H1 (cell line): ENCODE results near the gene ZNF223. TPM values are rescaled to one million over a fixed set of nuclear protein-coding genes. Genes with fewer than 3 reads are reported as not detected.

Experiments used
- CTCF ChIA-PET: fragments of 300-600 bp; sonication (Branson Sonifier 250); formaldehyde crosslinking; loops from one replicate; lab custom pipeline; 2021; ENCODE audit not compliant: partially characterized antibody; lab: Charles Lee
- POLR2A ChIA-PET: fragments of 300-600 bp; sonication (Branson Sonifier 250); formaldehyde crosslinking; loops from one replicate; lab custom pipeline; 2021; ENCODE audit warnings: inconsistent platforms; ENCODE audit not compliant: partially characterized antibody; lab: Charles Lee
- DNase-seq, 2 experiments: peaks; one replicate each; pipeline versions ENCODE4 v3.0.0 to v3.0.0-alpha.2; 2010 to 2022; ENCODE audit warnings: low spot score in 2 of 2, low read depth in 1 of 2, mixed read lengths in 1 of 2
- FAIRE-seq: peaks from 2 replicates; lab custom pipeline; 2011; peaks lifted over from hg19 to GRCh38; lab: Jason Lieb, UNC
- H2AFZ ChIP-seq: 2 replicates; pipeline ENCODE4 v1.8.1; 2012; ENCODE audit warnings: low read length, inconsistent platforms
- H2AK5ac ChIP-seq: 2 replicates; pipeline ENCODE4 v1.6.1; 2013; ENCODE audit warnings: low read depth, low read length
- H2BK120ac ChIP-seq: replicated peaks from 2 replicates; pipeline ENCODE3; 2013; ENCODE audit warnings: low read depth, low read length, inconsistent platforms
- H2BK12ac ChIP-seq: 2 replicates; pipeline ENCODE4 v1.6.1; 2013; ENCODE audit warnings: low read depth, low read length
- H2BK15ac ChIP-seq: 2 replicates; pipeline ENCODE4 v1.6.1; 2013; ENCODE audit warnings: low read length
- H2BK20ac ChIP-seq: 2 replicates; pipeline ENCODE4 v1.6.1; 2013; ENCODE audit warnings: low read length
- H2BK5ac ChIP-seq: 2 replicates; pipeline ENCODE4 v1.6.1; 2013; ENCODE audit warnings: low read depth, low read length
- H3K14ac ChIP-seq: 2 replicates; pipeline ENCODE4 v1.6.1; 2013; ENCODE audit warnings: inconsistent platforms; ENCODE audit not compliant: insufficient read length
- H3K18ac ChIP-seq: 2 replicates; pipeline ENCODE4 v1.6.1; 2013; ENCODE audit warnings: low read length; ENCODE audit errors: extremely low read depth
- H3K23ac ChIP-seq: 2 replicates; pipeline ENCODE4 v1.6.1; 2013; ENCODE audit warnings: inconsistent platforms; ENCODE audit not compliant: insufficient read length
- H3K23me2 ChIP-seq: 2 replicates; pipeline ENCODE4 v1.6.1; 2013; ENCODE audit warnings: low read depth, low read length
- H3K27ac ChIP-seq: 2 replicates; pipeline ENCODE4 v1.6.1; 2011; ENCODE audit warnings: low read depth, low read length, inconsistent platforms
- H3K27me3 ChIP-seq, 4 experiments: replicated peaks in 1 of 4; 1 replicate in 1 of 4; 2 replicates in 3 of 4; pipeline versions ENCODE4 v1.6.1 to v1.8.1; 2011 to 2013; ENCODE audit warnings: low read length in 3 of 4, mild to moderate bottlenecking in 3 of 4, inconsistent platforms in 2 of 4, mixed read lengths in 2 of 4, moderate library complexity in 1 of 4; ENCODE audit not compliant: control insufficient read depth in 3 of 4, insufficient read depth in 3 of 4; ENCODE audit errors: extremely low read depth in 1 of 4
- H3K36me3 ChIP-seq, 4 experiments: 2 replicates each; pipeline versions ENCODE4 v1.6.1 to v1.8.1; 2011 to 2013; ENCODE audit warnings: mild to moderate bottlenecking in 4 of 4, low read length in 3 of 4, moderate library complexity in 2 of 4, control low read depth in 1 of 4, inconsistent platforms in 1 of 4; ENCODE audit not compliant: insufficient read depth in 4 of 4, control insufficient read depth in 2 of 4
- H3K4ac ChIP-seq: replicated peaks from 2 replicates; pipeline ENCODE3; 2013; ENCODE audit warnings: low read length, low read depth, mixed read lengths, inconsistent platforms; ENCODE audit not compliant: insufficient read length
- H3K4me1 ChIP-seq, 4 experiments: replicated peaks in 1 of 4; 1 replicate in 1 of 4; 2 replicates in 3 of 4; pipeline versions ENCODE4 v1.6.1 to v1.8.1; 2011 to 2013; ENCODE audit warnings: low read length in 3 of 4, inconsistent platforms in 2 of 4, mixed read lengths in 1 of 4; ENCODE audit not compliant: insufficient read depth in 4 of 4, control insufficient read depth in 3 of 4
- H3K4me2 ChIP-seq, 2 experiments: 2 replicates each; pipeline versions ENCODE4 v1.6.1 to v1.8.1; 2011 to 2013; ENCODE audit warnings: low read depth in 2 of 2, low read length in 2 of 2, control low read depth in 1 of 2, inconsistent platforms in 1 of 2, mild to moderate bottlenecking in 1 of 2; ENCODE audit not compliant: insufficient read depth in 1 of 2
- H3K4me3 ChIP-seq, 4 experiments: fragments of 200-600, 300-600 bp in 1 of 4; sonication (generic), shearing (Covaris generic), sonication (Bioruptor Twin) in 1 of 4; 2 replicates each; pipeline versions ENCODE4 v1.5.1 to v1.8.1; 2011 to 2016; ENCODE audit warnings: low read length in 4 of 4, low read depth in 3 of 4, control low read depth in 2 of 4, inconsistent platforms in 2 of 4, mild to moderate bottlenecking in 2 of 4, mixed read lengths in 1 of 4, moderate library complexity in 1 of 4; ENCODE audit not compliant: insufficient read depth in 2 of 4; ENCODE audit errors: extremely low read depth in 1 of 4
- H3K56ac ChIP-seq: replicated peaks from 2 replicates; pipeline ENCODE3; 2013; ENCODE audit warnings: low read depth, mild to moderate bottlenecking, mixed read lengths, low read length, inconsistent platforms; ENCODE audit not compliant: insufficient read length
- H3K79me1 ChIP-seq: 2 replicates; pipeline ENCODE4 v1.6.1; 2013; ENCODE audit warnings: low read depth, low read length, control low read depth
- H3K79me2 ChIP-seq, 2 experiments: 2 replicates each; pipeline versions ENCODE4 v1.6.1 to v1.8.1; 2012 to 2013; ENCODE audit warnings: low read length in 2 of 2, mild to moderate bottlenecking in 2 of 2, inconsistent platforms in 1 of 2; ENCODE audit not compliant: insufficient read depth in 2 of 2, control insufficient read depth in 1 of 2
- H3K9ac ChIP-seq, 4 experiments: replicated peaks in 1 of 4; 1 replicate in 1 of 4; 2 replicates in 3 of 4; pipeline versions ENCODE4 v1.6.1 to v1.8.1; 2011 to 2013; ENCODE audit warnings: low read depth in 3 of 4, low read length in 3 of 4, control low read depth in 2 of 4, mild to moderate bottlenecking in 2 of 4, moderate library complexity in 2 of 4, inconsistent platforms in 1 of 4; ENCODE audit errors: extremely low read depth in 1 of 4
- H3K9me3 ChIP-seq, 2 experiments: 2 replicates each; pipeline versions ENCODE4 v1.6.1 to v1.8.1; 2012 to 2013; ENCODE audit warnings: mild to moderate bottlenecking in 2 of 2, moderate library complexity in 2 of 2, control low read depth in 1 of 2, inconsistent platforms in 1 of 2, low read depth in 1 of 2, low read length in 1 of 2, mixed read lengths in 1 of 2; ENCODE audit not compliant: insufficient read depth in 2 of 2
- H4K20me1 ChIP-seq, 2 experiments: replicated peaks in 1 of 2; 2 replicates each; pipeline versions ENCODE3 to v1.8.1; 2011 to 2013; ENCODE audit warnings: inconsistent platforms in 2 of 2, low read length in 2 of 2, mild to moderate bottlenecking in 1 of 2; ENCODE audit not compliant: insufficient read depth in 2 of 2, control insufficient read depth in 1 of 2
- H4K5ac ChIP-seq: 2 replicates; pipeline ENCODE4 v1.6.1; 2013; ENCODE audit warnings: low read length, low read depth, mixed read lengths, inconsistent platforms; ENCODE audit not compliant: insufficient read length
- H4K8ac ChIP-seq: 2 replicates; pipeline ENCODE4 v1.8.0; 2013; ENCODE audit warnings: mild to moderate bottlenecking, moderate library complexity, low read length, inconsistent platforms; ENCODE audit not compliant: insufficient read depth; ENCODE audit errors: extremely low read depth
- H4K91ac ChIP-seq: replicated peaks from 2 replicates; pipeline ENCODE3; 2013; ENCODE audit warnings: low read length, mixed read lengths, inconsistent platforms; ENCODE audit not compliant: insufficient read length
- ATF2 ChIP-seq: IDR thresholded peaks from 2 replicates; pipeline ENCODE4 v1.6.1; 2012; ENCODE audit warnings: low read length, inconsistent platforms
- CHD2 ChIP-seq: IDR thresholded peaks from 2 replicates; pipeline ENCODE4 v1.6.1; 2012; ENCODE audit warnings: low read length, improper control_type of control experiment
- CTBP2 ChIP-seq: IDR thresholded peaks from 2 replicates; pipeline ENCODE4 v1.7.0; 2011; ENCODE audit warnings: borderline replicate concordance, mild to moderate bottlenecking, moderate library complexity, mixed read lengths, low read length; ENCODE audit not compliant: insufficient read depth, insufficient read length
- FOSL1 ChIP-seq: IDR thresholded peaks from 2 replicates; pipeline ENCODE4 v1.6.1; 2011; ENCODE audit warnings: mild to moderate bottlenecking, low read depth, low read length, moderate library complexity; ENCODE audit not compliant: insufficient read depth
- GABPA ChIP-seq: IDR thresholded peaks from 2 replicates; pipeline ENCODE4 v1.6.1; 2011; ENCODE audit warnings: mild to moderate bottlenecking, low read length, moderate library complexity, borderline replicate concordance; ENCODE audit not compliant: insufficient read depth
- RBBP5 ChIP-seq: IDR thresholded peaks from 2 replicates; pipeline ENCODE4 v1.7.1; 2012; ENCODE audit warnings: low read depth, mild to moderate bottlenecking, inconsistent platforms, low read length, moderate library complexity, borderline replicate concordance
- SRF ChIP-seq: IDR thresholded peaks from 2 replicates; pipeline ENCODE4 v1.6.1; 2011; ENCODE audit warnings: mild to moderate bottlenecking, low read depth, low read length, moderate library complexity
- WGBS, 2 experiments: shearing (Covaris generic) in 1 of 2; methylation state at CpG; one replicate each; pipeline versions ENCODE4 v1.1.6 to v1.1.7; 2013 to 2015; ENCODE audit warnings: low lambda C conversion rate in 2 of 2, mixed read lengths in 2 of 2, inconsistent platforms in 1 of 2, low coverage in 1 of 2, missing lambda C conversion rate in 1 of 2; ENCODE audit not compliant: insufficient replicate concordance in 2 of 2, insufficient coverage in 1 of 2, insufficient read length in 1 of 2; ENCODE audit errors: extremely low coverage in 1 of 2, missing lambda C conversion rate in 1 of 2; 5-methylcytosine and 5-hydroxymethylcytosine counted together
- polyA plus RNA-seq, 7 experiments: library from polyadenylated mRNA; depleted of rRNA in 3 of 7; stranded (reverse) in 5 of 7; unstranded in 2 of 7; fragments of >200 nt in 5 of 7; fragments of 200-250 nt in 2 of 7; gene quantifications; 1 replicate in 5 of 7; 2 replicates in 1 of 7; 4 replicates in 1 of 7; pipeline versions ENCODE4 v1.2.1 to v1.2.3, GENCODE V29; 2011 to 2013; ENCODE audit warnings: missing spikeins in 2 of 7, mixed read lengths in 2 of 7
- total RNA-seq: library from RNA; stranded (reverse); fragmentation: NEBNext Ultra II Directional; extraction: Animal tissue kit (Norgen Biotek cat#: 25700); gene quantifications from 2 replicates; pipeline ENCODE4 v1.2.1, GENCODE V29; 2021

The ZNF223 gene
- total and polyA plus RNA-seq, 2 of the 8 experiments (the other 6 are each of a cell fraction or from before 2014, with no cell fraction given) = 1.7 to 4.3 TPM

GRCh38 chr19:44107751-44108150 is 55.9 kb downstream of the ZNF223 start:
- 88% methylated on average over 3 of the region's 3 CpGs; no CpG with 5 or more reads in 1 of the 2 experiments for WGBS, 2 experiments
- no peaks in the 10 kb centered on the region for H4K20me1 ChIP-seq
- H3K23me2 ChIP-seq = no peaks in the 10 kb centered on the region
- H2BK120ac ChIP-seq = no peak overlapping the region
- no peak overlapping the region for H3K23ac ChIP-seq
- ChIA-PET POLR2A (interaction anchor here (1.0 kb wide), 1 partner anchor 106 kb away, joined by 3 read pairs; no protein-coding TSS in a partner anchor), CTCF (no interaction called here)
- no peak overlapping the region for H3K9ac ChIP-seq
- H4K5ac ChIP-seq = no peak overlapping the region
- no peaks in the 10 kb centered on the region for H3K79me1 ChIP-seq
- DNase-seq (no peak), FAIRE-seq (no peak)
- no peak overlapping the region for H3K56ac ChIP-seq
- no peak overlapping the region for H2AFZ ChIP-seq
- no peak overlapping the region for H2BK20ac ChIP-seq
- H3K4me3 ChIP-seq = no peak overlapping the region
- H3K18ac ChIP-seq = no peak overlapping the region
- no peaks in the 10 kb centered on the region for H3K27me3 ChIP-seq
- H3K79me2 ChIP-seq = peaks cover 0 to 9% of the 10 kb centered on the region in 2 experiments; a peak in 2 of 4 replicates
- no peaks in the 10 kb centered on the region for H3K4me1 ChIP-seq
- no peak overlapping the region for H3K4ac ChIP-seq
- H4K91ac ChIP-seq = no peak overlapping the region
- no peak overlapping the region for H4K8ac ChIP-seq
- H2AK5ac ChIP-seq = no peak overlapping the region
- peaks cover 38% of the 10 kb centered on the region in 2 experiments for H3K9me3 ChIP-seq
- no peak overlapping the region for H3K4me2 ChIP-seq
- H3K14ac ChIP-seq = no peak overlapping the region
- H3K27ac ChIP-seq = no peak overlapping the region
- no peak overlapping the region for H2BK12ac ChIP-seq
- no peak overlapping the region for H2BK15ac ChIP-seq
- peaks cover 4 to 61% (median 28%) of the 10 kb centered on the region in 4 experiments; a peak in 7 of 8 replicates for H3K36me3 ChIP-seq
- H2BK5ac ChIP-seq = no peak overlapping the region
- TF ChIP-seq FOSL1 (no peak), SRF (no peak), CTBP2 (no peak), CHD2 (no peak), ATF2 (no peak), RBBP5 (no peak), GABPA (no peak)
